ENCODE measurements around the gene TRNT1.

GRCh38 chr3:3089017-3089416 is 37.7 kb upstream of the TRNT1 start:
- TF ChIP-seq CTCF (IDR thresholded peaks at IDR 0.05) (no peak), POLR2A (IDR thresholded peaks at IDR 0.05) (no peak)

Measured in prostate gland (tissue), 2 donors.